GM21381 (cell line): ENCODE results near the gene AKAP8.
A peak's percentile ranks its signal among the peaks of the same experiment; 100 is the strongest.
"Not testable (repeated sequence)": the region's sequence is repeated elsewhere in the genome, so short reads cannot be mapped to it uniquely, and the experiment has no call there.

Source experiments
- ATAC-seq: cut with Tn5 transposase; IDR thresholded peaks from one replicate; pipeline ENCODE4 v1.9.1; 2021; ENCODE audit warnings: mild to moderate bottlenecking, moderate library complexity; ENCODE audit not compliant: unreplicated experiment

Gene AKAP8

DNA sequence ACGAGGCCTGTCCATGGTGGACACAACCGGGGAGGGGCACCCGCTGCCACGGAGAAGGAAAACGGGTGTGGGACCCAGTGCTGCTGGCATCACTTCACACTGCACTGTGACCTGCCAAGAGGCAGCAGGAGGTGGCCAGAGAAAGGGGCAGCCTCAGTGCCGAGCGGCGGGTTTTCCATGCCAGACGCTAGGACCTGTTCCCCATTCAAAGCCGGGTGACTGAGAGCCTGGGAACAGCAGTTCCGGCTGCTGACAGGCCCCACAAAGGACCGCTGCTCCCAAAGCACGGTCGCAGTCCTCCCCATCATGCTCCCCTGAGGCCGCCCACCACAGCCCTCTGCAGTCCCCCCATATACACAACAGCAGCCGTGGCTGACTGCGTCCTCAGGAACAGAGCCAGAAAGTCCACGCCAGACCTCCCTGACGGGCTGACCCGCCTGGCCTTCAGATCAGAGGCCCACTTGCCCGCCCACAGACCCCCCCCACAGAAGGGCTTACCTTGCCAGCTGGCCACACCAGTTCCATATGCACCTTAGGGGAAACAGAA lies 5.4 kb downstream of the AKAP8 start:
- ATAC-seq, result no peak

DNA sequence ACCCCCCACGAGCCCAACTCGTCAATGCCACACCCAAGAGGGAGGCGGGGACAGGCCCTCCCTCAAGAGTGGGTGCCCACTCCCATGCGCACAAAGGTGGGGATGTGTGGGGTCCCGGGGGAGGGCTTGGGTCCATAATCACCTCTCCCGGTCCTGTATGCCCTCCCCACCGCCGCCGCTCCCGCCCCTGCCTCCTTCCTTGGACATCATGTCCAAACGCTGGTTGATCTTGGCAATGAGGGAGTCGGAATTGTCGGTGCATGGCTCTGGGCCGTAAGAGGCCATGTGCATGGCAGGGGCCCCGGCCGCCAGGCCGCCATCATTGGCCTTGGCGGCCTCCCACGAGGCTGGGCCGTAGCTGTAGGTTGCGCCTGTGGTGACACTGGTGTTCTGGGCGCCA lies 5.9 kb downstream of the AKAP8 start:
- no peak for ATAC-seq

DNA sequence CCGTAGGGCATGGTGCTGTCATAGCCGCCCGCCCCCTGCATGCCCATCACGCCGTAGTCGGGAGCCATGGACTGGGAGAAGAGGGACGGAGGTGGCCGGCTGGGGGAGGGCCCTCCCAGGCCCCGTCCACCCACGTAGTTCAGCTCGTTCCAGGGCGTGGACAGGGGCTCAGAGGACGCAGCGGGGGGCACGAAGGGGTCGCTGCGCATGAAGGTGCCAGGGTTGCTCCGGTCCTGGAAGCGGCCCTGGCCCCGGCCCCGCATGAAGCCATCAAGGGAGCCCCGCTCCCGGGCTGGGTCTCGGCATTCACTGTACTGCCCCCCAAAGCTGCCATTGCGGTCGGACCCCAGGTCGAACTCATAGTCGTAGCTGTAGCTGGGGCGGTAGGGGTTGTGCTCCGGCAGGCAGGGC lies 6.7 kb downstream of the AKAP8 start:
- ATAC-seq, result no peak

DNA sequence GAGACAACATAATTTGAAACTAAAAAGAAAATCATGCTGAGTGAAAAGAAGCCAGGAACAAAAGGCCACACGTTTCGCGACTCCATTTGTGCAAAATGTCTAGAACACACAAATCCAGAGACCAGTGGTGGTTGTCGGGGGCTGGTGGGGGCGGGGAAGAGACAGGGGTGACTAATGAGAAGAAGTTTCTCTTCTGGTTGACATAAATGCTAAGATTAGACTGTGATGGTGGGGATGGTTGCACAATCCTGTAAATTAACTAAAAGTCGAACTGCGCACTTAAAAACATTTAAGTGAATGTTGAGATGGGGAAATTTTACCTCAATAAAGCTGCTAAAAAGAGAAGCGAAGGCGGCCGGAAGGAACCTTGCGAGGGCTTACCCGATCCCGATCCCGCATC lies 7.1 kb downstream of the AKAP8 start:
- ATAC-seq, result no peak

DNA sequence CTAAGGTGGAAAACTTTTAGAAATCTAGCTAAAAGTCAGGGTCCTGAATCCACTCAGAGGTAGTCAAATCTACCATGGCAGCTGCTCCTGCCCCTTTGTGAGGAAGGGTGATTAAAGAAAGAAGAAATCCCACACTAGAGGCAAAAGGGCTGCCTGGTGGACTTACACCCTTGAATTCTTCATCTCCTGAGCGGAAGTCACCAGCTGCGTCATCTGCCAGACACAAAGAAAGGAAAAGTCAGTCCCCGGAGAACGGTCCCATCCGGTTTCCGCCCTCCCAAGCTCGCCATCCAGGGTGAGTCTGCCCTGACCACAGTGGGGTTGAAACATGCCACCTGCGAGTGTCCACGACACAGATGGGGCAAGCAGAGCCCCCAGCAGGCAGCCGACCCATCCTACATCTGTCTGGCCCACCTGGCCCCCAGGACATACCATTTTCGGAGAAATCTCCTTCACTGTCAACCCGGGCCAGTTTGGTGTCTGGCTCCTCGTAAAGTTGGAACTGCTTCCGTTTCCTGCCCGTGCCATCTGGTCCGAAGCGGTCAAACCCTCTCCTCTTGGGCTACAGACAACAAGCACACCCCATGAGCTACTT lies 7.7 kb downstream of the AKAP8 start:
- ATAC-seq, result no peak

DNA sequence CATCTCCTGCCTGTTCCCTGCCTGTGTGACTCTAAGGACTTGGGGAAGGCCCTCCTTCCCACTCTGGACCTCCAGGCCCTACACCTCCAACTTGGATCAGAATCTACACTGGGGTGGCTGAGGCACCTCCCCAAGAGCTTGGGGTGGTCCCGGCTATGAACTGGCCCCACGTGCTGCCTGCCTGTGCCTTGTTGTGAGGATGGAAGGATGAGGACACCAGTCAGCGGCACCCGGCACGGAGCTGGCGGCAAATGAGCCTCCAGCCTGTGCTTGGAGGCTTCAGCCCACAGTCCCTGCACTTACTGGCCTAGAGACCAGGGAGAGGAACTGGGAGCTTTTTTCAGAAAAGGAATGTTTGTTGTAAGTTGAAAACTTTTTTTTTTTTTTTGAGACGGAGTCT lies 8.5 kb downstream of the AKAP8 start:
- ATAC-seq, result no peak

DNA sequence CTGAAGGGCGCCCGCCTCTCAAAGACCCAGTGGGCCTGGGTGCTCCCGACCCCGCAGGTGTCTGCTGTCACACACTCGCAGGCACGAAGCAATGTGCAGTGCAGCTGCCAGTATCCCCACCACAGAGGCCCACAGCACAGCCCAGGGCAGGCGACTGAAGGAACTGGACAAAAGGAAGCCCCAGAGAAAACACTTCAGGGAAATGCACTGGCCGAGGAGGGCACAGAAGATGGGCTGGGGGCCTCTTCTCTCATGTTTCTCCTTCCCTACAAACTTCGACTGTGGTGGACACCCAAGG lies 10.0 kb downstream of the AKAP8 start:
- no peak for ATAC-seq

DNA sequence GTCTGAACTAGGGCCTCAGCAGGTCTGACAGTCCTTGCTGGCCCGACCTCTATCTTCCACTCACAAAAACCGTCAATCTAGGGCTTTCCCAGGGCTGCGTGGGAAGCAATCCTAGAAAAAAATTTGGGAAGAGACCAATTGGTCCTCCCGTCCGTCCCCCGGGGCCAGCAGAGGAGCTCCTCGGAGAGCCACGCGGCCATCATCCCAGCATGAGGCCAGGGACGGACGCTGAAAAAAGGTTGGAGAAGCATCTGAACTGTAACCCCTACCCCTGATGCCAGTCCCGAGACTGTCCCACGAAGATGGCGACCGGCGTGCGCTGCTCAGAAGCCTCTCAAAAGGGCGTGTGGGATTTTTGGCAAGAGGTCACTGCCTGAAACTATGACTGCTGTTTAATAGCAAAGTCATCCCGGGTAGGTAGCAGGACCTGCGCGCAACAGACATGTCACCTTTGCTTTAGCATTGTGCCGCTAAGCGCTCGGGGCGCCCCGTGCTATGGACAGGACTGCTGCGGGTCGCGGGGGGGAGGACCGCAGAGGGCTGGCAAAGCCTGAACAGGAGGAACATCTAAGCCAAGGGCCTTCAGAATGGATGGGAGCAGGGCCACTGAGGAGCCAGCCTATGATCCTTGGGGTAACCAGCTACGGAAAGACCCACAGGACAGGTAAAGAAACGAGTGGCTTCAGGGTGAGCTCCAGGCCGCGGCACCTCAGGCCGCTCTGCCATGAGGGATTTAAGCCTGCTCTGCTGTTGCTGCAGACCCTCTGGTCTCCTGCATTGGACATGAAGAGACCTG lies 10.6 kb downstream of the AKAP8 start:
- no peak for ATAC-seq

DNA sequence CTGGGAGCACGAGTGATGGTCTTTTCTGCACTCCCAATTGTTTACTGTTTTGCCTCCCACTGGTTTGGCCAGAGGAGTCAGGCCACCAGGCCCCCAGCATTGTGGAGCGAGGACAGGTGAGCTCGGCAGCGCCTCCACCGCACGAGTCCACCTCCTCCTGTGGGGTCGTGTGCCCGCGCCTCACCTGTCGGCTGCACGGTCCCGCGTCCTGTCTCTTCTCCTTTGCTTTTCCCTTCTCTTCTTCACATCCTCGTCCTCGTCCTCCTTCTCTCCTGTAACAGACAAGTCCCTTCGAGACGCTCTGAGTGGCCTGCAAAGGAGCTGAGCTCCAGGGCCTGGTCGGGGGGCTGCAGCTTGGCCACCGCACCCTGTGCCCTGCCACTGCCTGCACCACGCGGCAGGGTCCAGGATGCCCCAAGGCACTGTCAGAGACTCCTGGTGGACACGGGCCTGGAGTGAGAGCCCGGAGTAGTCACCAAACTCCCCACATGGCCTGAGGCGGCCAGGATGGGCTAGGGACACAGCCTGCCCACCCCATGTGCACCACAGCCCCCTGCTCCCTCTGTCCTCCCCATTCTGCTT lies 11.4 kb downstream of the AKAP8 start:
- ATAC-seq, result no peak

DNA sequence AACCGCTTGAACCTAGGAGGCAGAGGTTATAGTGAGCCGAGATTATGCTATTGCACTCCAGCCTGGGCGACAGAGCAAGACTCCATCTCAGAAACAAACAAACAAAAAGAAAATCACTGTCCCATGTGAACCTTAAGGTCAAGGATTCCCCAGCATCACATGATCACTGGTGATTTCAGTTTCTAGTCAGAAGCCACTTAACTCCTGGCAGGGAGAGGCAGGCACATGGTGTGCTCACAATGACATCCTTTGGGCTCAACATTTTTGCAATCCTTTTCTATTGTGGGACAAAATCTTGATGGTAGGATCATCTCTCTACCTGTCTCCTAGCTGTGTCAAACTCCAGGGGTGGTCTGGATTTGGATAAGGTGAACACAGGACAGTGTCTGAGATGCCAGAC lies 12.1 kb downstream of the AKAP8 start:
- no peak for ATAC-seq

DNA sequence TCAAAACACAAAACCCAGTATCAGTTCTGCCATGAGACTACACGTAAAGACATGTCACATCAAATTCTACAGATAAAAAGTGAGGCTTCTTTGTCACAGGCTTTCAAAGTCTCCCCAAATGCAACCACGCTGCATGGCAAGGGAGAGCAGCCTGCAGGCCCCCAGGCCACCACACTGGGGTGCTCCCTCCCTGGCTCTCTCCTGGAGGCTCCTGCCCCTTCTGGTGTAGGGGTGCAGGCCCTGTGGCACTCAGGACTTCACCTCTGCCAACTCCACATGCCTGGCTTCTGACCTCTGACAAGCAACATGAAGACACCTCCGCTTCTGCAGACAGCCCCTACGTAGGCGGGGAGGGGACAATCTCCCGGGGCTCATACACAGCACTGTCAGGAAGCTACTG lies 14.3 kb downstream of the AKAP8 start:
- ATAC-seq, result no peak

DNA sequence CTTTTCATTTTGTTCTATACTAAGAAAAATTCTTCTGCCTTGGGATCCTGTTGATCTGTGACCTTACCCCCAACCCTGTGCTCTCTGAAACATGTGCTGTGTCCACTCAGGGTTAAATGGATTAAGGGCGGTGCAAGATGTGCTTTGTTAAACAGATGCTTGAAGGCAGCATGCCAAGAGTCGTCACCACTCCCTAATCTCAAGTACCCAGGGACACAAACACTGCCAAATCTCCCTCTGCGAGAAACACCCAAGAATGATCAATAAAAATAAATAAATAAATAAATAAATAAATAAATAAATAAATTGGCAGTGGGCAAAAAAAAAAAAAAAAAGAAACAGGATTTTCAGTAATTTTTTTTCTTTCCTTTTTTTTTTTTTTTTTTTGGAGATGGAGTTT lies 15.8 kb downstream of the AKAP8 start:
- ATAC-seq, result not testable (repeated sequence)

DNA sequence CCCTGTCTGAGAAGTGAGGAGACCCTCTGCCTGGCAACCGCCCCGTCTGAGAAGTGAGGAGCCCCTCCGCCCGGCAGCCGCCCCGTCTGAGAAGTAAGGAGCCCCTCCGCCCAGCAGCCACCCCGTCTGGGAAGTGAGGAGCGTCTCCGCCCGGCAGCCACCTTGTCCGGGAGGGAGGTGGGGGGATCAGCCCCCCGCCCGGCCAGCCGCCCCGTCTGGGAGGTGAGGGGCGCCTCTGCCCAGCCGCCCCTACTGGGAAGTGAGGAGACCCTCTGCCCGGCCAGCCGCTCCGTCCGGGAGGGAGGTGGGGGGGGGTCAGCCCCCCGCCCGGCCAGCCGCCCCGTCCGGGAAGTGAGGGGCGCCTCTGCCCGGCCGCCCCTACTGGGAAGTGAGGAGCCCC lies 16.5 kb downstream of the AKAP8 start:
- ATAC-seq, result not testable (repeated sequence)

DNA sequence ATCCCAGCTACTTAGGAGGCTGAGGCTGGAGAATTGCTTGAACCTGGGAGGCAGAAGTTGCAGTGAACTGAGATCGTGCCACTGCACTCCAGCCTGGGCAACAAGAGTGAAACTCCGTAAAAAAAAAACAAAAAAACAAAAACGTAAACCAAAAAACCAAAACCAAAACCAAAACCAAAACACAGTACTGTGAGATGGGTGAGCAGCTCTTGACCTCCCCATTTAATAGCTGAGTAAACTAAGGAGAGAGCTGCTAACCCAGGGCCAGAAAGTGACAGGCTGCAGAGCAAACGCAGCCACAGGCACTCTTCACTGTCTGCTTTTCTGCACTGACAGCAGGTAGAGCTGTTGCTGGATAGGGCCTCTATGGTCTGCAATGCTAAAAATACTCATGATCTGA lies 19.6 kb downstream of the AKAP8 start:
- peak; percentile 55 for ATAC-seq

DNA sequence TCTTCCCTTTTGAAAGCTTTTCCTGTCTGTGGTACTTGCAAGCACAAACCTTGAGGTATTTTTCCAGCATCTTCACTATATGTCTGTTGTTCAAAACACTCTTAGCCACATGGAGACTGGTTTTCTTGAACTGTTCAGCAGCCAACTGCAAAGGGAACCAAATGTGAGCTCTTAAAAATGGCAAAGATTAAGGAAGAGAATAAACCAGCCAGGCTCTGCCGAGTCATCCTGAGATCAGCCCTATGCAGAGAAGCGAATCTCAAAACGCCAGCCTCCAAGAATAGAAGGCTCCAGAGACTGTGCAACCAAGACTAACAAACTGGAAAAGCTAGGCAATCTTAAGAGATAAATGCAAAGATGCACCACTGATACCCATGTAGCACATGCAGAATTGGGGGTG lies 20.7 kb downstream of the AKAP8 start:
- no peak for ATAC-seq

DNA sequence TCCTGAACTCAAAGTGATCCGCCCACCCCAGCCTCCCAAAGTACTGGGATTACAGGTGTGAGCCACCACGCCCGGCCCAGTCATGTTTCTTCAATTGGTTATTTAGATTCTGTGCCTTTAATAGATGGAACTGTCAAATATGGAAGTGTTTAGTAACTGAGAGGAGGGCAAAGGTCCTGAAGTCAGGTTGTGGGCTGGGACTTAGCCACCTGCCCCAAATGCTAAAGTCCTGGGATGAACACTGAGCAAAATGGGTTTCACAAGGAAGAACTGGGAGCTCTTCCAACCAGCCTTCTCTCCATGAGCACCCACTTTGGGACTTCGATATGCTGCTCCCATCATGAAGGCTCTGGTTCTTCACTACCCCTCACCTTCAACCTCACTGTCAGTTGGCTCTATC lies 21.7 kb downstream of the AKAP8 start:
- ATAC-seq, result no peak

DNA sequence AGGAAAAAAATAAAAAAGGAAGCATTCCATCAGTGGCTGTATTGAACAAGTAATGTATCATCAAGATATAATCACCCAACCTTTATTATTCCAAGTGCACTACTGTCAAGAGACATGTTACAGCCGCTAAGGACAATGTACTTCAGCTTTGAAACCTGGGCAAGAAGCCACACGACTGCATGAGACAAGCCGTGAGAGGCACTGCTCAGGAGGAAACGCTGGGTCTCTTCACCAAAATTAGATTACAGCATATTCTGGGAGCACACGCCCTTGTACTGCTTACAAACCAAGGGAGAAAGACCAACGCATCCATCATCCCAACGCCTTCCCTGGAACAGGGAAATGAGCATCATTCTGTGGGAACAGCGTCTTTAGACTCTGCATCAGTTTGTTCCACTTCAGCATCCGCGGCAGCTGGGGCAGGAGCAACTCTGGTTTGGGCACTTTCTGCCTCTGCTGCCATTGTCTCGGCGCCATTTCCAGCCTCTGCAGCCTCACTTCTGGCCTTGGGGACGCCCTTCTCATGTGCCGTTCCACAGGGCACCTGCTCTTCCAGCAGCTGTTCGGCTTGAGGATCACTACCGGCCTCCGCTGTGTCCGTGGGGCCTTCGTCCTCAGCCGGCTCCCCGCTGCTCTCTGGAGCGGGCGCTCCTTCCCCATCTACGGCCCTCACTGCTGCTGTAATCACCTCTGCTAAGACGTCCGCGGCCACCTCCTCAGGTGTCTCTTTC lies 24.9 kb downstream of the AKAP8 start:
- ATAC-seq, result no peak

DNA sequence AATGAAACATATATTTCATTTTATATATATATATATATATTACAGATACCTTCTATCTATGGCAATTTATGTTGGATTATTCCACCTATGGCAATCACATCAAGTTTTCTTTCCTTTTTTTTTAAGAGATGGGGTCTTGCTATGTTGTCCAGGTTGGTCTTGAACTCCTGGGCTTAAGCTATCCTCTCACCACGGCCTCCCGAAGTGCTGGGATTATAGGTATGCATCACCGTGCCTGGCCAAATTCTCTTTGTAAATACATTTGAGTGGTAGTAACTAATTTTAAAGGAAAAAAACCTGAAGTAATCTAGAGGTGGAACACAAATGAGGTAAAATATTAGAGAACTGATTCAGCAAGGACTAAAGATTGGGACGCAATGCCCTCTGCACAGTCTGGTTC lies 25.7 kb downstream of the AKAP8 start:
- no peak for ATAC-seq

DNA sequence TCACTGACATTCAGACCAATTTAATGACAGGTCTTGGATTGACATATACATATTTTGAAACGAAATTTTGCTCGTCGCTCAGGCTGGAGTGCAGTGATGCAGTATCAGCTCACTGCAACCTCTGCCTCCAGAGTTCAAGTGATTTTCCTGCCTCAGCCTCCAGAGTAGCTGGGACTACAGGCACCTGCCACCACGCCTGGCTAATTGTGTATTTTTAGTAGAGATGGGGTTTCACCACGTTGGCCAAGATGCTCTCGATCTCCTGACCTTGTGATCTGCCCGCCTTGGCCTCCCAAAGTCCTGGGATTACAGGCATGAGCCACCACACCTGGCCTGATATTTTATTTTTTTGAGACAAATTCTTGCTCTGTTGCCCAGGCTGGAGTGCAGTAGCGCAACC lies 27.1 kb downstream of the AKAP8 start:
- not testable (repeated sequence) for ATAC-seq

DNA sequence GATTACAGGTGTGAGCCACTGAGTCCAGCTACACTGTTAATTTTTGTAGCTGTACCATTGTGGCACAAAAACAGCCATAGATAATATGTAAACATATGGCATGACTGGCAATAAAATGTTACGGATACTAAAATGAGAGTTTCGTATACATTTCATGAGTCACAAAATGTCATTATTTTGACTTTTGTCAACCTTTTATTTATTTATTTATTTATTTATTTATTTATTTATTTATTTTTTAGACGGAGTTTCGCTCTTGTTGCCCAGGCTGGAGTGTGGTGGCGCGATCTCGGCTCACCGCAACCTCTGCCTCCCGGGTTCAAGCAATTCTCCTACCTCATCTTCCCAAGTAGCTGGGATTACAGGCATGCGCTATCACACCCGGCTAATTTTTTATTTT lies 38.3 kb downstream of the AKAP8 start:
- not testable (repeated sequence) for ATAC-seq

DNA sequence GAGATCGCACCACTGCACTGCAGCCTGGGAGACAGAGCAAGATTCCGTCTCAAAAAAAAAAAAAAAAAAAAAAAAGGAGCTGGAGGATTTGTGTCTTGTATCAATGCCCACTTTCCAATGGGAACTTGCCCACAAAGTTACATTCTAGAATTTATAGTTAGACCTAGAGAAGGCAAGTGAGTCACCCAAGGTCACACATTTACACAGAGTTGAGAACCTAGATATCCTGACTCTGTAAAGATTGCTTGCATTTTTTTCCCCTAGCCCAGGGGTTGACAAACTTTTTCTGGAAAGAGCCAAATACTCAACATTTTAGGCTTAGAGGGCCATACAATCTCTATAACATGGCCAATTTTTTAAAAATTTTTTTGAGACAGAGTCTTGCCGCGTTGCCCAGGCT lies 39.5 kb downstream of the AKAP8 start:
- no peak for ATAC-seq

DNA sequence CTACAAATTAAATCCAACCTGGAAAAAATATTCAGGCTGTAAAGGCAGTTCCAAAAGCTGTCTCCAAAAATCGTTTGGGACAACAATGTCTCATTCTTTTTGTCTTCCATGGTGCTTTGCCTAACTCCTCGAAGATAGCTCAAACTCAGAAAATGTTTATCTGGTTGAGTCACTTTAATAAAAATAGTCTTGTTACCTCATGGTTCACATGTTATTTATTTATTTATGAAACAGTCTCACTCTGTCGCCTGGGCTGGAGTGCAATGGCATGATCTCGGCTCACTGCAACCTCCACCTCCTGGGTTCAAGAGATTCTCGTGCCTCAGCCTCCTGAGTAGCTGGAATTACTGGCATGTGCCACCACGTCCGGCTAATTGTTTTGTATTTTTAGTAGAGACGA lies 42.4 kb downstream of the AKAP8 start:
- ATAC-seq, result no peak
